ENCODE results near the gene ZNF107.
"Not testable (repeated sequence)": the region's sequence is repeated elsewhere in the genome, so short reads cannot be mapped to it uniquely, and the experiment has no call there.

ZNF107 gene

DNA sequence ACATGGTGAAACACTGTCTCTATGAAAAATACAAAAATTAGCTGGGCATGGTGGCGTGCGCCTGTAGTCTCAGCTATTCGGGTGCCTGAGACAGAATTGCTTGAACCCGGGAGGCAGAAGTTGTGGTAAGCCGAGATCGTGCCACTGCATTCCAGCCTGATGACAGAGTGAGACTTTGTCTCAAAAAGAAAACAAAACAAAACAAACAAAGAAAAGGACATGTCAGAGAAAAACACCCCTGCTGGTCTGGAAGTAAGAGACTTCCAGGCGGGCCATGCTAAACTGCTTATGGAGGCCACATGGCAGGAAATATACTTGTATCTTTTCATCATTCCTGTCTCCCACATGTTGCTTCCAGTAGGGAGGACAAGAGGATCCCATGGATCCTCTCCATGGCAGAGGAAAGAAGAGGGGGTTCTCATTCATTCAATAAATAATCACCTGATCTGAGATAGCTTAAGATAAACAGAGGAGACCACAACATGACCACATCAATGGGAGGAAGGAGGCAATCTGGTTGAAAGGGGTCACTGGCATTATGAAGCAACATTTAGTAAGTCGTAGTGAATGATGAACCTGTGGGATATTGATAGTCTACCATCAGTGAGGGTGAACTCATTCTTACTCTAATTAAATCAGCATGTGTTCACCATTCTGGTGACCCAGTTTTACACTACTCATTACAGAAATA lies 67.8 kb downstream of the ZNF107 start:
- no peak for DNase-seq (ENCODE audit: low spot score)

- no peak for DNase-seq (ENCODE audit: low spot score)
Measured at GRCh38 chr7:64736575-64736974, 70.6 kb downstream of the ZNF107 start.

DNA sequence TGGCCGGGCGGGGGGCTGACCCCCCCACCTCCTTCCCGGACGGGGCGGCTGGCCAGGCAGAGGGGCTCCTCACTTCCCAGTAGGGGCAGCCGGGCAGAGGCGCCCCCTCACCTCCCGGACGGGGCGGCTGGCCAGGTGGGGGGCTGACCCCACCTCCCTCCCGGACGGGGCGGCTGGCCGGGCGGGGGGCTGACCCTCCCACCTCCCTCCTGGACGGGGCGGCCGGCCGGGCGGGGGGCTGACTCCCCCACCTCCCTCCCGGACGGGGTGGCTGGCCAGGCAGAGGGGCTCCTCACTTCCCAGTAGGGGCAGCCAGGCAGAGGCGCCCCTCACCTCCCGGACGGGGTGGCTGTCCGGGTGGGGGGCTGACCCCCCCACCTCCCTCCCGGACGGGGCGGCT lies 72.5 kb downstream of the ZNF107 start:
- DNase-seq (ENCODE audit: low spot score) = not testable (repeated sequence)

GRCh38 chr7:64738953-64739352 lies 73.0 kb downstream of the ZNF107 start:
- not testable (repeated sequence) for DNase-seq (ENCODE audit: low spot score)

DNA sequence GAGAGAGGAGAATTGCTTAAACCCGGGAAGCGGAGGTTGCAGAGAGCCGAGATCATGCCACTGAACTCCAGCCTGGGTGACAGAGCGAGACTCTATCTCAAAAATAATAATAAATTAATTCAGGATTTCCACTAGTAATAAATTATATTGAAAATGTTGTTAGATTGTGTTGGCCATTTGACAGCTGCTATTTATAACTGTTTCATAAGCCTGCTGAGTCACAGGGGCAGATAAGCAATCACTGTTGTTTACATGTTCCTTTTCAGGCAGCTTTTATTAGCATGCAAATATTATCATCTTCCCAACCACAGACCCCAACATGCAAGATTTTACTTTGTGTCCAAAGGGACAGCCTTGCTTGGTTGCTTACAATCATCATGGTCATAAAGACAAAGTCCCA lies 78.7 kb downstream of the ZNF107 start:
- DNase-seq (ENCODE audit: low spot score) = no peak

DNA sequence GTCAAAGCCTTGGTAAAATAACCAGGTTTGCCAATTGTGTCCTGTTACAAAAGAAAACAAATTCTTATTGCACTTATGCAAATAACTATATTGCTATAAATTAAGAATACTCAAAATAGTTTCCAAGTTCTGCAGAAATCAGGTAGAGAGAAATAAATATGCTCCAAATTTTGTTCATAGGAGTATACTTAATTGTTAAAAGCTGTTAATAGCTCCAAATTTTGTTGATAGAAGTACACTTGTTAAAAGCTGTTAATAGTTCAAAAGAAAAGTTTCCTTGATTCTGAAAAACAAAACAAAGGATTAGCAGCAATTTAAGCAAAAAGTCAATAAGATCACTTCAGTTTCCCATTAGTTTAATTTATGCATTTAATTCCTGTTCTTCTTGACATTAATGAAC lies 81.9 kb downstream of the ZNF107 start:
- no peak for DNase-seq (ENCODE audit: low spot score)

DNA sequence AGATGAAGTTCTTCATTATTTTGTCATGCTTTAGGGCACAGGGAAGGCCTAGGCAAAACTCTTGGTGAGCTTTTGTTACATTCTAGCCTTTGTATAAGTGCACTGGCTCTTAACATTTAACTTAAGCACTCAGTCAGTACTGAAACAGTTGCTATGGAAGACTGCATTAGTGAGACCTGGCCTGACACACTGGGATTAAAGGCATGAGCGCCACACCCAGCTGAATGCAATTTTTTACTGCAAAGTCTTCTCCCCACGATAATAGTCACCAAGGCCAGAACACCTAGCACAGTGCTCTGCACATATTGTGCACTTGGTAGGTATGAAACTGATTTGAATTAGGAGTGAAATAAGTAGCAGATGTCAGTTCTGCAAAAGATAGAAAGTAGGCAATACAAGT lies 87.1 kb downstream of the ZNF107 start:
- no peak for DNase-seq (ENCODE audit: low spot score)

- DNase-seq (ENCODE audit: low spot score) = no peak
Measured at GRCh38 chr7:64755865-64756264, 89.9 kb downstream of the ZNF107 start.

DNA sequence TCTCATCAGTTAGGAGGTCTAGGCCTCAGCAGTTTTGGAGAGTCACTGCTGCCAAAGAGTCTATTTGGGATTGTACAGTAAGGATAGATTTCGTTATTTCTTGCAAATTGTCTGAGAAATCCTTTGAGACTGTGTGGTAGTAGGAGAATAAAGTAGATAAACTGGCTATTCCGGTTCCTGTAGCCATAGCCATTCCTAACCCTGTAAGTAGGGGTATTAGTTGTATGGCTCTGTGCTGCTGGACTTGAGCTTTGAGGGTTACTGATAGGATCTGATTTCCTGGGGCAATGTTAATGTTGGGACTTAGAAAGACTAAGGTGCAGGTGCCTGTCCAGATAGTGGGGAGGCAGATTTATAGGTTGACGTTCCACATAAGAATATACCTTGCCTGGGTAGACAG lies 92.2 kb downstream of the ZNF107 start:
- no peak for DNase-seq (ENCODE audit: low spot score)
